ENCODE results near the gene IRGQ.
"Not testable (repeated sequence)": the region's sequence is repeated elsewhere in the genome, so short reads cannot be mapped to it uniquely, and the experiment has no call there.

IRGQ gene

DNA sequence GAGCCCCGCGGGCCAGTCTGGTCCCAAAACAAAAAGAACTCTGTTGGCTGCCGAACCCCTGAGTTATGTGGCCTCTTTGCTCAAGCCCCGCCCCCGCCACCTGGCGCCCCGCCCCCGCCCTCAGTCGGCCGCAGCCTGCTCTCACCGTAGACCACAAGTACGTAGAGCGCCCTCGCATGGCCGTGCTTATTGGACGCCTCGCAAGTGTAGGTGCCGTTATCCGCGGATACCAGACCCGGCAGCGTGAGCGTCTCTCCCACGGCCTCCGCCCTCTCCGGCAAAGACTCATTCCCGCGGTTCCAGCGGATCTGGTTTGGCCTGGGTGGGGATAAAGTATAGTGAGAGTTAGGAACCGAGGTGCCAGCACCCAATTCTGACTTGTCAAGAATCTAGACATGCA is 29.0 kb upstream of the IRGQ start:
- peak; percentile 40 to 50 for DNase-seq

DNA sequence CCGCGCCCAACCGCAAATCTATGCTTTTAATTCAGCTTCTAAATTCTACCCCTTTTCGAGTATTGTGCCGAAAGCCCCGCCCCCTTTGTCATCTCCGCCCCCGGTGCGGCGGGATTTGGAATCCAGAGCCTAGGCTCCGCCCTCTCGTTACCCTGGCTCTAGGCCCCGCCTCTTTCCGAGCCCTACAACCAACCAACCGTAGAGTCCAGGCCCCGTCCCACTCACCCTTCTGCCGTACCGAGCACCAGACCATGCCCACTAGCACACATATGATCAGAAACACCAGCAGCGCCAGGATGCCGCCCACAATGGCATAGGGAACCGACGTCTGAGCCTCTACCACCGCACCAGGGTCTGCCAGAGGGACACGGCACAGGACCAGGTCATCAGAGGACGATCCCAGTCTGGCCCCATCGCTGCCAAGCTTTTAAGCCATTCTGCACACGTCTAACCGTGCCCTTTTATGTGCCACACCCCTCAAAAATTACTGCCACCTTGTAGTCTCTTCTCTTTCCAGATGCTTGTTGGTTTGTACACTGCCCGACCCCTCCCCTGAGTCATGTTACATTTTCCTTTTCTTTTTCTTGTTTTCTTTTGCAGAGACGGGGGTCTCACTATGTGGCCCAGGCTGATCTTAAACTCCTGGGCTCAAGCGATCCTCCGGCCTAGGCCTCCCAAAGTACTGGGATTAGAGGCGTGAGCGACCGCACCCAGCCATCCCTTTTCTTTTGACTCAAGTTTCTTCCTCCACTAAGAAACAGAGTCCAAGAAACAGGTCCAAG is 28.1 kb upstream of the IRGQ start:
- no peak for DNase-seq

DNA sequence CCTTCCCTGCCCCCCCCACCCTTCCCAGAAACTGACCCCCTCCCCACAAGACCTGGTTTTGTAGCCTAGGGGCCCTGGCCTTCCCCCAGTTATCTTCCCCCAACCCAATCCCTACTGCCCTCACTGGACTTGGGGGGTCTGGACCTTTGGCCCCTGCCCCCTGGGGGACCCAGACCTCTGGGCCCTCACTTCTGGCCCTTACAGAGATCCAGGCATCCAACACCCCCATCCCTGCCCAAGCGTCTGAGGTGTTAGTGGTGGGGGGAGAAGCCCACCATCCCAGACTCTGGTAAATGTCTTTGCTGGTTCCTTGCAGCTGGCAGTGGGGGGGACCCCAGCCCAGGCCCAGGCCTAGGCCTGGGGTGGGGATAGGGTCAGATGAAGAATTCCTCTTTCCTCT is 27.0 kb upstream of the IRGQ start:
- DNase-seq = no peak

DNA sequence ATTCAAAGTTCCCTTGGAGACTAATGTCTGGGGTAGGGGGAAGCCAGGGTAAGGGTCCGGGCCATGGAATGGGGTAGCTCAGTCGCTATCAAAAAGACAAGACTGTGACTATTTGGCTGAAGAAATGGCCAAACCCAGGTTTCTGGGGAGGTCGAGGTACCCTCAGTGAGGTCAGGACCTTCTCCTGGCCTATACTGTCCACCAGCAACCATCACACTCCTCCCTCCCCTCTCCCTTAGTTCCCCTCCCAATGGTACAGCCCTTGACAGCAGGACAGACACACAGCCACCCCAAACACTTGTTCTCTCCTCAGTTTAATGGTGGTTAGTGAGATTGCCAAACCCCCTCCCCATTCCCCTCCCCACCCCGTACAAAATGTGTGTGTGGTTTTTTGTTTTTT is 26.1 kb upstream of the IRGQ start:
- DNase-seq = no peak

DNA sequence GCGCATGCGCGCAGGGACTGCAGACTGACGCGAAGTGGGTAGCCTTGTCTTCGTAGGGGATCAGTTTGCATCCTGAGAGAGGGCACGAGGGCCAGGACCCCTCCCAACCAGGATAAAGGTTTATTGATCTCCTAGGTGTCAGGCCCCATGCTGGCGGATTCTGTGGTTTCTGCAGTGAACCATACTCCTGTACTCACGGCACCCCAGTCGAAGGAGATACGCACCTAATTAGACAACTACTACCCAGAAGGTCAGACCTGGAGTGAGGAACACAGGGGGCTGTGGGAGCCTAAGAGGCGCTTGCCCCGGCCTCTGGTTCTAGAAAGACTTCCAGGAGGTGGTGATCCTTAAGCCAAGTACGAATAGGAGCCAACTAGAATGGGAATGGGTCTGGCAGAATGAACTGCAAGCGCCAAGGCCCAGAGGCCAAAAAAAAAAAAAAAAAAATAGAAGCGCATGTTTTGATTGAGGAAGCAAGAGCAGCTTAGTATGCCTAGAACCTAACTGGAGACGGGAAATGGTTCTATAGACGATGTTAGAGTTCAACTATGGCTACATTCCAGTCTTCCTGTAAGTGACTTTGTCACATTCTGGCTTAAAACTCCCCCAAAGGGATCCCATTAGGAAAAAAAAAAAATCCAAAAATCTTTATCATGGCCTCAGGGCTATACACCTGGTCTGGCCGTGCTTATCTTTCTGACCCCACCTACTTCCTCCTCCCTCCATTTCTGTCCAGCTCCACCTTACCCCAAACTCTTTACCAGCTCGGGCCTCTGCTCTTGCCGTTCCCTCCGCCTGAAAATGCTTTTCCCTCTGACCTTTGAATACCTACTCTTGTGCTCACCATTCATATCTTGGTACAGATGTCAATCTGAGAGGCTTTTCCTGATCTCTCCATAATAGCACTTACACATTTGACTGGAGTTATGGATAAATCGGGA is 24.4 kb upstream of the IRGQ start:
- no peak for DNase-seq

DNA sequence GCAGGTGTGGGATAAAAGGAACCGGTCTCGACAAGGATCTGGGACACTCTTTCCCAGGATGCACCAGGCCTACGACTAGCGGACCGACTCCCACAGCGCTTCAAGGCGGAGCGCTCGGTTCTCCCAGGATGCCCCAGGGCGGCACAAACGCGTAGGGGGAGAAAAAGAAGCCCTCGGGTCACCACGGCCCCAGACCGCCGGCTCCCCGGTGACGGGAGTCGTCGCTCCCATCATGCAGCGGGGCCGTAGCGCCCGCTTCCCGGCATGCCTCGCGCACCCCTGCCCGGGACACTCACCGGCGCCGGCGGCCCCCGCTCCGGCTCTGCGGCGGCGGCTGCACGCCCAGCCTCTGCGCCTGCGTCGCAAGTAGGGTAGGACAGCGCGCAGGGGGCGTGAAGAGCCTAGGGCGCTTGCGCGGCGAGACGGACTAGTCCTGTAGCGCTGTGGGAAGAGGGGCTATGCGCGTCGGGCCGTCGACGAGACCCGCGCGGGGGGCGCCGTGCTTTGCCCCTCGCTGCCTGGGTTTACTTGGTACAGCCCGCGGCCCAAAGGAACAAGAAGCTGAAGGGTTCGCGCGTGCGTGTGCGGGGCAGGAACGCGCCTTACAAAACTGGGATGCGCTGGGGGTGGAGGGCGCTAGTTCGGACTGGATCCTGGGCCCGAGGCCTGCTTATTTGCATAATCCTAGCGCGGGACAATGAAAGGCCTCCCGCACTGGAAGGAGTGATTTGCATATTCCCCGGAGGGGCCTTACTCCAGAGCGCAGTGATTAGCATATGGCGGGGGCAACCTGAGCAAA is 23.5 kb upstream of the IRGQ start, which contains the start of gene ZNF428:
Gene ZNF428 (minus strand): TSS at position 368 of the 799 bp plus-strand sequence. CDS start 5,325 bp downstream, outside the sequence.
- DNase-seq = peak; percentile 86 to 88

DNA sequence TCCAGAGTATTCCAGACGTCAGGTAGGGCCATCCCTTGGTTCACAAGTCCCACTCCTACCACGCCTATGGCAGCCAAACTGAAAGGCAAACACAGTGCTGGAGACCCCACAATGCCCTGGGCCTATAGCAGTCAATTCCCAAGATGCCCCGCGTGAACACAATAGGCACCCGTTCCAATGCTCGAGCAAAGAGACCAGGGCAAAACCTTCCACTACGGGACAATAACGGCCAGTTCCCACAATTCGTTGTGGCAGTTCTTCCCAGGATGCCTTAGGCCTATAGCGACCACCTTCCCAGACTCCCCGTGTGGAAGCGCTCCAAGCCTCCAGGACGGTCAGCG is 23.0 kb upstream of the IRGQ start:
- no peak for DNase-seq

DNA sequence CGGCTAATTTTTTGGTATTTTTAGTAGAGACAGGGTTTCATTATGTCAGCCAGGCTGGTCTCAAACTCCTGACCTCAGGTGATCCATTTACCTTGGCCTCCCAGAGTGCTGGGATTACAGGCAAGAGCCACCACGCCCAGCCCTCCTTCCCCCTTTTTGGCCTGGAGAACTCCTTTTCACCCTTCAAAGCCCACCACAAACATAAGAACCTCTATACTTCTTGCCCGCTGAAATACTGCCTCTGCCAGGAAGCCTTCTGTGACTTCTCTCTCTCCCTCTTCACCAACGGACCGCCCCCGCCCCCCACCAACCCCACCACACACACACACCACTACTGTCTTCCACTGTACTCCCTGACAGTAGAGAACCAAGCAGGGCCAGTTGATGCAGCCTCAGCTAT is 21.0 kb upstream of the IRGQ start:
- no peak for DNase-seq

DNA sequence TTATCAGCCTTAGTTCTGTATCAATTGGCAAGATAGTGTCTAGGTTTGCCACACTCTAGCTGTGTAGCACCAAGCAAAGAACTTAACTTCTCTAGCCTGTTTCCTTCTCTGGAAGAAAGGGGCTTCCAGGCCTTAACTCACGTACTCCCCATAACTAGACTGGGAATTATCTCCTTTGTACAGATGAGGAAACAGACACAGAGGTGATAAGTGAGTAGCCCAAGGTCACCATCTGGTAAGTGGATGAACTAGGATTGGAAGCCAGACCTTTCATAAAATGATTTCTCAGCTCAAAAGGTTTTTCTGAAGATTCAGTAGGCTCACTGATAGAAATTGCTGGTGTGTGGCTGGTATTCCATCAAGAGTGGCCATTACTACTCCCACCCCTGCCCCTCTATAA is 20.4 kb upstream of the IRGQ start:
- DNase-seq = no peak

DNA sequence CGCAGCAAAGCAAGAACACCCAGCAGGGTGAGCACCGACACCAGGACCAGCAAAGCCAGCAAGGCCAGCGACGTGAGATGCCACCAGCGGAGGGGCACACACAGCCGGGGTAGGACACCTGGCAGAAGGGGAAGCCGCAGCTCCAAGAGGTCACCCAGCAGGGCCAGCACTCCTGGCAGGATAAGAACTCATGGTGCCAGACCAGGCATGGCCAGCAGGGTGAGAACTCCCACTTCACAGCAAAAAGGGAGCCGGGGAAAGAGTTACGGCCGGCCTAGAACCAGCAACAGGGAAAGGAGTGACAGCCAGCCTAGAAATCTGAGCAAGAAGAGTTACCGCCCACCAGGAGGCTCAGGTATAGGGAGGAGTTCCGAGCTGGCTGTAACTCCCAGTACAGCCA is 16.4 kb upstream of the IRGQ start:
- no peak for DNase-seq

DNA sequence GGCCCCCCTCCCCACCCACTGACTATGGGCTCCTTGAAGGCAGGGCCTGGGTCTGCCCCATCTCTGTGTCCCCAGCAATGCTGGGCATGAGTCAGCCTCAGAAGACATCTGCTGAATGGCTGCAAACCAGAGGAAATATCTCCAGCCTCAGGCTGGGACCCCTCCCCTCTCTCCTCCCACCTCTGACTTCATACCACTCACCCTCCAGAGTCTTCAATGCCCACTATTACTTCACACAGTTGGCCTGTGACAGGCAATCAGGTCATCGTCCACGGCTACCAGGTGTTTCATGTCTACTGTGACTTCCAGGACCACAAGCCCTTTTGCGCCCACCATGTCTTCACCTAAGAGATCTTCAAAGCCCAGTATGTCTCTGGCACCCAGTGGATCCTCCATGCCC is 15.9 kb upstream of the IRGQ start, which contains the start of gene SRRM5:
Gene SRRM5 (plus strand): TSS at position 301 of the 400 bp plus-strand sequence. CDS start 34 bp downstream, at position 335.
- DNase-seq = no peak

DNA sequence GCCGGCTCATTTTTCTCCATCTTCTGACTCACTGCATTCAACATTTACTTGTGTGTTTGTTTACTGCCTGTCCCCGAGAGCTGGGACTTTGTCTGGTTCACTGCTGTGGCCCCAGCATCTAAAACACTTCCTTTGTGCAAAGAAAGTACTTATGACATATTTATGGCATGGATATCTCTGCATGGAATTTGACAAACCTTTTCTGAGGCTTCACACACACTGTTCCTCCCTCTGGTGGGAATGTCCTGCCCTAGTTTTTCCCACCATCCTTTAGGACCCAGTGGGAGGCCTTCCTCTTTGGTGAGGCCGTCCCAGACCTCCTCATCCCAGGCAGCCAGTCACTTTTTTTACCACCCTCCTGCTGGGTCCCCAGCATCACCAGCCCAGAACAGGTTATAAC is 14.6 kb upstream of the IRGQ start:
- no peak for DNase-seq

DNA sequence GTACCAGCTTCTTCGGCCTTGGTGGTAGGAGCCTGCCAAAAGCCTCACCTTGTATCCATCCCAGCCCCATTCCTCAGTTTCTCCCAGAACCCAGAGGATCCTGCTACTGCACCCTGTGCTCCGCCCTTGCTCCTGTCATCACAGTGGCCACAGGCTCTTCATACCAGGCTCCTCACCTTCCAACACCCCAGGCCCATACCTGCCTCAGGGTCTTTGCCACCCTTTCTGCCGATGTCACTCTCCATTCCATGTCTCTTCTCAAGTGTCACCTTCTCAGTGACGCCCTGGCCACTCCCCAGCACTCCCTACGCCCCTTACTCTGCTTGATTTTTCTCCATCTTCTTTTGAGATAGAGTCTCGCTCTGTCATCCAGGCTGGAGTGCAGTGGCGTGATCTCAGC is 13.9 kb upstream of the IRGQ start:
- DNase-seq = no peak

DNA sequence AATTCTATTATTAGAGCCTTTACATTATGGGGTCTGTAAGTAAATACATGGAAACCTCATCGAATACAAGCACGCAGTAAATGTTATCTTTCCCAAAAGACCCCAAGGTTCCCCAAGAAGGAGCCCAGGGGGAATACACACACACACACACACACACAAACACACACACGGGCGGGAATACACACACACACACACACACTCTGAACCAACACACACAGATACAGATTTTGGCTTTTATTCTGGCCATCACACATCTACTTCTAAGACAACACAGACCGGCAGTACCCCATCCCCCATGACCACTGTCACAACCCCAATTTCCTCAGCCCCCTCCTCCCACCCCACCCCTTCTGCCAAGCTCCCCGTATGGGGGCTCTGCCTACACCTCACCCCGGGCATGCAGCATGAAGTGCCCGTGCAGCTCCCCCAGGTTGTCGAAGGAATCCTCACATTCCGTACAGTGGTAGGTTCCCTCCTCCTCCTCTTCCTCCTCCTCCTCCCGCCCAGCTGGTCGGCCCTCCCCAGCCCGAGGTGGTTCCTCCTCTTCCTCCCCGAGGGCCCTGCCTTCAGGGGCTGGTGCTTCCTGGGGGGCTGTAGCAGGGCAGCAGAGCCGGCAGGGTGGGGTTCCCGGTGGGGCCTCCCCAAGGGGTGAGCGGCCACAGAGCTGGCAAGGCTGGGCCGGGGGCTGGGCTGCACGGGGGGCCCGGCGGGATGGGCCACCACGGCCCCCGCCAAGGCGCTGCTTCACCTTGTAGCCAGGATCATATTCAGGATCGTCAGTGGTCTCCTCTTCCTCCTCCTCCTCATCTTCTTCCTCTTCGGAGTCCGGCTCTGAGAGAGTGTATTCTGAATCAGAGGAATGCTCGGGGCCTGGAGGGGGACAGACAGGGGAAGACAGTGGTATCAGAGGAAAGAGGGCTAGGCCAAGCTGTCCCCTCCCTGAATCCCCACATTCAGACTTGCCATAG is 11.6 kb upstream of the IRGQ start:
- no peak for DNase-seq

DNA sequence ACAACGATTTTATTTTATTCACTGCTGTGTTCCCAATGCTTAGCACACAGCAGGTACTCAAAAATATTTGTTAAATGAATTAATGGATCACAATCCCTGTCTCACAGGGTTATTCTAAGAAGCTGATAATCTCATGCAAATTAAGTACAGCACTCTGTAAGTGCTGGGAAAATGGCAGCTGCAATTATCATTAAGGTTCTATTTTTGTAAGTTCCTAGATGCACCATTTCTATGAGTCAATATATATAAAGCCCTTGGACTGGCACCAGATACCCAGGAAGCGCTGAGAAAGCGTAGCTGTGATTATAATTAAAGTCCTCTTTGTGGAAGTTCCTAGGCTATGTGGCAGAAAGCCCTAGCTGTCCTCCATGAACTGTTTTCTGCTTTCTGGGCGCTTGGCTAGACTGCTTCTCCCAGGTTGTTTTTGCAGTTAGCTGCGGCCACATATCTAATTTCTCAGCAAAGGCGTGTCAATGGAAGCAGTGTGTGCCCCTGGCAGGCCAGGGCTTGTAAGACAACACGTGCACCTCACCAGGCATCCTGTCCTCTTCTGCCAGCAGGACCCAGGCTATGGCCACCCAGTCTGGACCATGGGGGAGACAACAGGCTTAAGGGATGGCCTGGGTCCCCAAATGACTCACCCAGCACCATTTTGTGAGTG is 10.8 kb upstream of the IRGQ start:
- DNase-seq = no peak

DNA sequence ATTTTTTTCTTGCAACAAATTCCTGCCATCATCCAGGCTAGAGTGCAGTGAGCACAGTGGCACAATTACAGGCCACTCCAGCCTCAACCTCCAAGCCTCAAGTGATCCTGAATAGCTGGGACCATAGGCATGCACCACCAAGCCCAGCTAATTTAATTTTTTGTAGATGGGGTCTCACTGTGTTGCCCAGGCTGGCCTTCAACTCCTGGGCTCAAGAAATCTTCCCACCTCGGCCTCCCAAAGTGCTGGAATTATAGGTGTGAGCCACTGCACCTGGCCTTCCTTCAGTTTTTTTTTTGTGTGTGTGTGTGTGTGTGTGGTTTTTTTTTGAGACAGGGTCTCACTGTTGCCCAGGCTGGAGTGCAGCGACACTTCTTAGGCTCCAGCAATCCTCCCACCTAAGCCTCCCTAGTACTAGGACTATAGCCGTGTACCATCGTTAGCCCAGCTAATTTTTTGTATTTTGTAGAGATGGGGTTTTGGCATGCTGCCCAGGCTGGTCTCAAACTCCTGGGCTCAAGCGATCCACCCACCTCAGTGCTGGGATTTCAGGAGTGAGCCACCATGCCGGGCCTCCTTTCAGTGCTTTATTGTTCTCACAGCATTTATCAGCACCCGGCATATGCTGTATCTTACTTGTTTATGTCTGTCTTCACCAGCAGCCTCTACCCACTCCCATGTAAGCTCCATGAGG is 10.1 kb upstream of the IRGQ start:
- DNase-seq = no peak

DNA sequence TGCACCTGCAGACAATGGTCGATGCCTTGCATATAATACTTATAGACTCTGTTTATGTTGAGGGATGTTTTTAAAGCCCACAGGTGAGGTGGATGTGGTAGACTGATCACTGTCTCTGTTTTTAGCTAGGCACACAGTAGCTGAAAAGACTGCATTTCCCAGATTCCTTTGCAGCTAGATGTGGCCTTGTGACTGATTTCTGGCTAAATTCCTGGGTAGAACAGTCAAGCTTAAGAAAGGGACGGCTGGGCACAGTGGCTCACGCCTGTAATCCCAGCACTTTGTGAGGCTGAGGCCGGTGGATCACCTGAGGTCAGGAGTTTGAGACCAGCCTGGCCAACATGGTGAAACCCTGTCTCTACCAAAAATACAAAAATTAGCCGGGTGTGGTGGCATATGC is 4.4 kb upstream of the IRGQ start:
- DNase-seq = not testable (repeated sequence)

DNA sequence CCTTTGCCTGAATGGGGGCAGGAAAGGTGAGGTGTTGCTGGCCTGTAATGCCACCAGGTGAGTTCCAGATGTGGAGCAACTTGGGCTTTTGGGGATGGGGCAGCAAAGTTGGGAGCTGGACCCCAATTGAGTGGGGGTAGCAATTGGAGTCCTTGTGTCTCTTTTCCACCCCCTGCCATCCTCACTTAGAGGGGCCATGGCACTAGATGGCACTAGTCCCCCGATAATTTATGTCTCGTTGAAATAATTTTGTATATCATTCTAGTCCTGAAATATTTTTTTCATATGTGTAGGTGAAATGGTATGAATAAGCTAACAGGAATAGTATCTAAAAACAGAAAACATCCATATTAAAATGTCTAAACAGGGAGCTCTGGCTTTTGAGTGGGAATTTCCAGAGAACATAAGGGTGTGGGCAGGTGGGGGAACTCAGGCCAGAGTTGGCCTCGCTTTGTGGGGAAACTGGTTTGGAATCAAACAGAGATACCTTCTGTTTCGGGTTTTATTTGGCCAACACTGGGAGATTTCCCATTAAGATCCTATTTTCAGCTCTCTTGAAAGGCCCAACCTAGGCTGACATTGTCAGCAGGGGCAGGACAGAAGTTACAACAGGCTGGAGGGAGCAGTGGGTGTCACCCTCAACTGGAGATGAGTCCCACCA is 3.8 kb upstream of the IRGQ start:
- DNase-seq = no peak

DNA sequence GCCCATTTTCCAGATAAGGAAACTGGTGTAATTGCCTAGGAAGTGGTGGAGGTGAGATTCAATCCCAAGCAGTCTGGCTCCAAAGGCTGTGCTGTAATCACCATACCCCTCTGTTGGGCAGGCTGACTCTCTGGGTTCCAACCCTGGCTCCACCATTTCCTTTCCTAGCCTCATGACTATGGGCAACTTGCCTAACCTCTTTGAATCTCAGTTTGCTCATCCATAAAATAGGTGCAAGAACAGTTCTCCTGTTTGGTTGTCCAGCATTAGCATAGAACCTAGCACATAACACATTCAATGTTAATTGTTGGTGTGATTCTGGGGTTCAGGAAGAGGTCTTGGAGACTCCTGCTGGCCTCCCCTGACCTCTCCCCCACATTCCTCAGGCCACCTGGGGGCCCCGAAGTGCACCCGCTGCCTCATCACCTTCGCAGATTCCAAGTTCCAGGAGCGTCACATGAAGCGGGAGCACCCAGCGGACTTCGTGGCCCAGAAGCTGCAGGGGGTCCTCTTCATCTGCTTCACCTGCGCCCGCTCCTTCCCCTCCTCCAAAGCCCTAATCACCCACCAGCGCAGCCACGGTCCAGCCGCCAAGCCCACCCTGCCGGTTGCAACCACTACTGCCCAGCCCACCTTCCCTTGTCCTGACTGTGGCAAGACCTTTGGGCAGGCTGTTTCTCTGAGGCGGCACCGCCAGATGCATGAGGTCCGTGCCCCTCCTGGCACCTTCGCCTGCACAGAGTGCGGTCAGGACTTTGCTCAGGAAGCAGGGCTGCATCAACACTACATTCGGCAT is 2.7 kb upstream of the IRGQ start:
- DNase-seq = no peak

Data from inflammatory macrophage treated with lipopolysaccharide for 1 hour (primary cell).